Lower leg skin (tissue), 4 donors: ENCODE results near the gene ZC3H7A. TPM values are rescaled to one million over a fixed set of nuclear protein-coding genes. Genes with fewer than 3 reads are reported as not detected.
"Not testable (repeated sequence)": the region's sequence is repeated elsewhere in the genome, so short reads cannot be mapped to it uniquely, and the experiment has no call there.

Experiments used
- DNase-seq, 2 donors: peaks; one replicate each; pipeline ENCODE4 v3.0.0-alpha.2; 2019; ENCODE audit warnings: low spot score in 2 of 2
- H3K4me3 ChIP-seq: fragments of 200-600 bp; sonication (generic); 2 replicates; pipeline ENCODE4 v1.5.1; 2017; ENCODE audit warnings: mild to moderate bottlenecking, low read depth; ENCODE audit not compliant: poor library complexity, severe bottlenecking
- CTCF ChIP-seq, 3 donors: fragments of 450-650 bp; IDR thresholded peaks; one replicate each; pipeline ENCODE4 v1.5.1; 2016; ENCODE audit warnings: antibody characterized with exemption in 3 of 3, mild to moderate bottlenecking in 3 of 3, moderate library complexity in 2 of 3
- POLR2A ChIP-seq, 2 donors: fragments of 450-650 bp; IDR thresholded peaks; one replicate each; pipeline ENCODE4 v1.6.1; 2016 to 2017; ENCODE audit warnings: antibody characterized with exemption in 2 of 2, mild to moderate bottlenecking in 1 of 2, moderate library complexity in 1 of 2
- WGBS, 2 donors: methylation state at CpG; one replicate each; pipeline ENCODE4 v1.1.5; 2018; 5-methylcytosine and 5-hydroxymethylcytosine counted together
- intact Hi-C: fragments of 100-400 bp; cut with DNase I; formaldehyde crosslinking; loops from one replicate; pipeline ENCODE4 v1.15.0; 2023; ENCODE audit warnings: low total_unique reads
- total RNA-seq, 4 donors: library from RNA; depleted of rRNA; stranded (reverse); fragments of >200 nt; gene quantifications; one replicate each; pipeline ENCODE4 v1.1.0, GENCODE V29; 2016

Gene ZC3H7A
- total RNA-seq, 4 donors from 2014 or later, result 22.0 to 46.6 (median 31.3) TPM

DNA sequence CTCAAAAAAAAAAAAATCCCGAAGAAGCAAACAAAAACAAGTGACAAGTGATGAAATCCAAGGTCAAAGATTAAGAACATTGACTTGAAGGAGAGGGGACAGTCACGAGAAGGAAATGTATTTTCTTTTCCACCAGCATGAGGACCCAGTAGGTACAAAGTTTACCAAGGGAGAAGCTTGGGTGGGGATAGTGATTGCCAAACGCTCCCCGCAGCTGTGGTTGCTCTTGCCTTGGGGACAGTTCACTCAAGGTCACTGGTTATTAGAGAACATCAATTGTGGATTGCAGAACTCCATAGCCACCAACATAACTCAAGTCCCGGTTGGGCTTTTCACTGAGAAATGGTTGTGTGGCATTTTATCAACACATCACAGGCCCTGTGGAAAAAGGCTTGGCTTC is 27.3 kb upstream of the ZC3H7A start:
- DNase-seq, result peak; percentile 82 to 93
- WGBS, 2 donors, result 33 to 34% methylated on average over 5 of the region's 5 CpGs
- TF ChIP-seq CTCF (IDR thresholded peaks at IDR 0.05) (no peak), POLR2A (IDR thresholded peaks at IDR 0.05) (no peak)
- H3K4me3 ChIP-seq, result no peak overlapping the region
- intact Hi-C loops, result no loop called here

GRCh38 chr16:11823645-11824044 is 26.6 kb upstream of the ZC3H7A start:
- intact Hi-C loops, DNase-seq, H3K4me3 ChIP-seq: not testable (repeated sequence)
- WGBS, 2 donors, result 92 to 95% methylated on average over 5 of the region's 5 CpGs

GRCh38 chr16:11819798-11820197 is 22.7 kb upstream of the ZC3H7A start:
- intact Hi-C loops, result no loop called here
- no peak overlapping the region for H3K4me3 ChIP-seq
- TF ChIP-seq CTCF (IDR thresholded peaks at IDR 0.05), result no peak
- TF ChIP-seq POLR2A (IDR thresholded peaks at IDR 0.05), result no peak
- DNase-seq, result no peak
- 83% methylated on average over 10 of the region's 10 CpGs for WGBS, 2 donors

DNA sequence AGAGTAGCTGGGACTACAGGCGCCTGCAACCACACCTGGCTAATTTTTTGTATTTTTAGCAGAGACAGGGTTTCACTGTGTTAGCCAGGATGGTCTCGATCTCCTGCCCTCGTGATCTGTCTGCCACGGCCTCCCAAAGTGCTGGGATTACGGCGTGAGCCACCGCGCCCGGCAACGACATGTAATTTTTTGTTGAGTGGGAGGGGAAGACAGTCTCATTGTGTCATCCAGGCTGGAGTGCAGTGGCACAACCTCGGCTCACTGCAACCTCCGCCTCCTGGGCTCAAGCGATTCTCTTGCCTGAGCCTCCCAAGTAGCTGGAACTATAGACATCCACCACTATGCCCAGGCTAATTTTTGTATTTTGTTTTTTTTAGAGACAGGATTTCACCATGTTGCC is 21.9 kb upstream of the ZC3H7A start:
- intact Hi-C loops, DNase-seq, H3K4me3 ChIP-seq: not testable (repeated sequence)
- 83 to 93% methylated on average over 13 of the region's 13 CpGs for WGBS, 2 donors

DNA sequence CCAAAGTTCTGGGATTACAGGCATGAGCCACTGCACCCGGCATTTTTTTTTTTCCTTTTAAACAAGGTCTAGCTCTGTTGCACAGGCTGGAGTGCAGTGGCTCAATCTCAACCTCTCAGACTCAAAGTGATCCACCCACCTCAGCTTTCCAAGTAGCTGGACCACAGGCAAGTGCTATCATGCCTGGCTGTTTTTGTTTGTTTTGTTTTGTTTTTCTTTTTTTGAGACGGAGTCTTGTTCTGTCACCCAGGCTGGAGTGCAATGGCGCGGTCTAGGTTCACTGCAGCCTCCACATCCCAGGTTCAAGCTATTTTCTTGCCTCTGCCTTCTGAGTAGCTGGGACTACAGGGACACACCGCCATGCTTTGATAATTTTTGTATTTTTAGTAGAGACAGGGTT is 19.1 kb upstream of the ZC3H7A start:
- 64 to 92% methylated on average over 5 of the region's 5 CpGs for WGBS, 2 donors
- no peak for DNase-seq
- H3K4me3 ChIP-seq, result no peak overlapping the region
- intact Hi-C loops, result no loop called here
- no peak for TF ChIP-seq CTCF (IDR thresholded peaks at IDR 0.05)
- TF ChIP-seq POLR2A (IDR thresholded peaks at IDR 0.05), result no peak

- DNase-seq, intact Hi-C loops, H3K4me3 ChIP-seq: not testable (repeated sequence)
- 84 to 95% methylated on average over 4 of the region's 4 CpGs for WGBS, 2 donors
These were observed 17.7 kb upstream of the ZC3H7A start for GRCh38 chr16:11814800-11815199.

GRCh38 chr16:11806721-11807120 is 9.7 kb upstream of the ZC3H7A start:
- no peak for DNase-seq
- TF ChIP-seq CTCF (IDR thresholded peaks at IDR 0.05) (no peak), POLR2A (IDR thresholded peaks at IDR 0.05) (no peak)
- intact Hi-C loops, result no loop called here
- no peak overlapping the region for H3K4me3 ChIP-seq
- WGBS, 2 donors, result 35% methylated on average over 8 of the region's 8 CpGs
